Testis (tissue), 3 donors: ENCODE measurements around the gene SHROOM3. TPM values are rescaled to one million over a fixed set of nuclear protein-coding genes. Genes with fewer than 3 reads are reported as not detected.
"Not testable (repeated sequence)": the region's sequence is repeated elsewhere in the genome, so short reads cannot be mapped to it uniquely, and the experiment has no call there.

Experiments
- DNase-seq: peaks from one replicate; pipeline ENCODE4 v3.0.0-alpha.2; 2019
- H3K27ac ChIP-seq, 2 donors: fragments of 200-600 bp; sonication (generic); one replicate each; pipeline ENCODE4 v1.5.1; 2019
- H3K27me3 ChIP-seq: fragments of 200-600 bp; sonication (generic); one replicate; pipeline ENCODE4 v1.5.1; 2019
- H3K36me3 ChIP-seq: fragments of 200-600 bp; sonication (generic); one replicate; pipeline ENCODE4 v1.5.1; 2017; ENCODE audit warnings: low read depth; ENCODE audit errors: missing control alignments
- H3K4me1 ChIP-seq: fragments of 200-600 bp; sonication (generic); one replicate; pipeline ENCODE4 v1.5.1; 2019
- H3K4me3 ChIP-seq, 2 donors: fragments of 200-600 bp; sonication (generic); one replicate each; pipeline ENCODE4 v1.5.1; 2017 to 2019
- H3K9me3 ChIP-seq: fragments of 200-600 bp; sonication (generic); one replicate; pipeline ENCODE4 v1.5.1; 2017
- POLR2A ChIP-seq: fragments of 450-650 bp; IDR thresholded peaks from one replicate; pipeline ENCODE4 v1.6.1; 2017; ENCODE audit warnings: antibody characterized with exemption, mild to moderate bottlenecking, moderate library complexity
- WGBS, 2 donors: methylation state at CpG; one replicate each; pipeline ENCODE4 v1.1.5; 2018; 5-methylcytosine and 5-hydroxymethylcytosine counted together
- intact Hi-C: fragments of 100-400 bp; cut with DNase I; formaldehyde crosslinking; loops from one replicate; pipeline ENCODE4 v1.15.1; 2023; ENCODE audit warnings: low total_unique reads
- polyA plus RNA-seq: library from polyadenylated mRNA; stranded (reverse); fragments of 350-450 nt; fragmentation: Illumina TruSeq; extraction: RNeasy Lipid Tissue Mini Kit (QIAGEN cat#74804); gene quantifications from one replicate; pipeline ENCODE4 v1.2.3, GENCODE V29; 2014; ENCODE audit warnings: low read depth, low replicate concordance; ENCODE audit not compliant: insufficient read depth
- total RNA-seq, 2 donors: library from RNA; depleted of rRNA; stranded (reverse); fragments of >200 nt; gene quantifications; one replicate each; pipeline ENCODE4 v1.2.3, GENCODE V29; 2016
- TF ChIP-seq, protein P1 (sequence below), 3 experiments: fragments of 450-650 bp in 2 of 3; fragments of 200-600 bp in 1 of 3; sonication (generic) in 1 of 3; IDR thresholded peaks; one replicate each; pipeline ENCODE4 v1.5.1; 2016 to 2019; ENCODE audit warnings: antibody characterized with exemption in 3 of 3, mild to moderate bottlenecking in 2 of 3, moderate library complexity in 1 of 3

The SHROOM3 gene
- total and polyA plus RNA-seq, 3 donors from 2014 or later, result 3.9 to 7.2 (median 6.4) TPM

DNA sequence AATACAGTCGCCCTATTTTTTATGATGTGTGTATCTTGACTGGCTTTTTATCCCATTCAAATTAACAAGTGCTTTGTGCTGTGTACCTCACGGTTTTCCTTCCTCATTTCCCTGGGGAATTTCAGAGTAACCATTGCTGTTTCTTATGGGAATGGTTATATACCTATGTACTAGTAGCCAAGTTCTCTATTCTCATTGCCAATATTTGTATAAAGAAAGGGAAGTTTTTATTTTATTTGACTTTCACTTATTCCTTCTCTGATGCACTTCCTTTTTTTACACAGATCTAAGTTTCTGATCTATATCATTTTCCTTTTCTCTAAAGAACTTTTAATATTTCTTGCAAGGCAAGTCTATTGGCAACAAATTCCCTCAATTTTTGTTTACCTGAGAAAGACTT, 281.6 kb downstream of the SHROOM3 start:
- no peak for DNase-seq
- no peak overlapping the region for H3K27ac ChIP-seq
- TF ChIP-seq, protein P1, sequence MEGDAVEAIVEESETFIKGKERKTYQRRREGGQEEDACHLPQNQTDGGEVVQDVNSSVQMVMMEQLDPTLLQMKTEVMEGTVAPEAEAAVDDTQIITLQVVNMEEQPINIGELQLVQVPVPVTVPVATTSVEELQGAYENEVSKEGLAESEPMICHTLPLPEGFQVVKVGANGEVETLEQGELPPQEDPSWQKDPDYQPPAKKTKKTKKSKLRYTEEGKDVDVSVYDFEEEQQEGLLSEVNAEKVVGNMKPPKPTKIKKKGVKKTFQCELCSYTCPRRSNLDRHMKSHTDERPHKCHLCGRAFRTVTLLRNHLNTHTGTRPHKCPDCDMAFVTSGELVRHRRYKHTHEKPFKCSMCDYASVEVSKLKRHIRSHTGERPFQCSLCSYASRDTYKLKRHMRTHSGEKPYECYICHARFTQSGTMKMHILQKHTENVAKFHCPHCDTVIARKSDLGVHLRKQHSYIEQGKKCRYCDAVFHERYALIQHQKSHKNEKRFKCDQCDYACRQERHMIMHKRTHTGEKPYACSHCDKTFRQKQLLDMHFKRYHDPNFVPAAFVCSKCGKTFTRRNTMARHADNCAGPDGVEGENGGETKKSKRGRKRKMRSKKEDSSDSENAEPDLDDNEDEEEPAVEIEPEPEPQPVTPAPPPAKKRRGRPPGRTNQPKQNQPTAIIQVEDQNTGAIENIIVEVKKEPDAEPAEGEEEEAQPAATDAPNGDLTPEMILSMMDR (IDR thresholded peaks at IDR 0.05), result no peak
- TF ChIP-seq POLR2A, result no peak
- H3K4me3 ChIP-seq, result no peak overlapping the region
- H3K36me3 ChIP-seq, result no peaks in the 10 kb centered on the region
- no peaks in the 10 kb centered on the region for H3K27me3 ChIP-seq
- H3K4me1 ChIP-seq, result no peaks in the 10 kb centered on the region
- H3K9me3 ChIP-seq, result no peaks in the 10 kb centered on the region
- intact Hi-C loops, result no loop called here
- WGBS, 2 donors, result 80 to 90% methylated on average over 2 of the region's 2 CpGs

DNA sequence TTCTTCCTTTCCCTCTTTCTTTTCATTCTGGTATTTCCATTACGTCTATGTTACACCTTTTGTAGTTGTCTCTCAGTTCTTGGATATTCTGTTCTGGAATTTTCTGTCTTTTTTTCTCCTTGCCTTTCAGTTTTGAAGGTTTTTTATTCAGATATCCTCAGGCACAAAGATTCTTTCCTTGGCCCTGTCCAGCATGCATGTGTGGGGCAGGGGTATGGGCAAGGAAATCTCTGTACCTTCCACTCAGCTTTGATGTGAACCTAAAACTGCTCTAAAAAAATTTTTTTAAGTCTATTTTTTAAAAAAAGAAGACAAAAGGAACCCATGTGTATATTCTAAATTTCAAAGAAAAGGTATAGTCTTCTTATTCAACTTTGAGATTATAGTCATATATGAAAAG, 282.4 kb downstream of the SHROOM3 start:
- TF ChIP-seq POLR2A, result no peak
- TF ChIP-seq, protein P1 (IDR thresholded peaks at IDR 0.05), result no peak
- H3K27ac ChIP-seq, result no peak overlapping the region
- WGBS, 2 donors, result 97 to 100% methylated on average over 1 of the region's 1 CpG

DNA sequence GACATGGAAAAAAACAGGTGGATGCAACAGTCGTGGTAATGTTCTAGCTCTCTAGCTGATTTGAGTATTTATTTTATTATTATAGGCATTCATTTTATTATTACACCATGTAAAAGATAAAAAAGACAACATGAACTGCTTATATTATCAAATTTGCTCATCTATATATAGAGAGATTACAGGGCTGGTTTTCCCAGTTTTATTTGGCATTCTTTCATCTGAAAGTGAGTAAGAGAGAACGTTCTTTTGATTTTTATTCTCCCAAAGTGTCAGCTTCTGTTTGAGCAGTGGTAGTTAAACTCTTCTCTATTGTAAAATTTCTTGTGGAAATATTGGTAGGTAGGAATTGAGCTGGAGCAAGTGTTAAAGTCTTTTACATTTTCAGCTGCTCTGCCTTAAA, 283.0 kb downstream of the SHROOM3 start:
- H3K9me3 ChIP-seq, result no peaks in the 10 kb centered on the region
- peaks cover 2% of the 10 kb centered on the region for H3K4me1 ChIP-seq
- WGBS, 2 donors, result 86 to 88% methylated on average over 2 of the region's 2 CpGs
- intact Hi-C loops, result no loop called here
- no peaks in the 10 kb centered on the region for H3K27me3 ChIP-seq
- TF ChIP-seq, protein P1 (IDR thresholded peaks at IDR 0.05), result no peak
- TF ChIP-seq POLR2A, result no peak
- DNase-seq, result no peak
- H3K27ac ChIP-seq, result no peak overlapping the region
- H3K4me3 ChIP-seq, result no peak overlapping the region
- H3K36me3 ChIP-seq, result no peaks in the 10 kb centered on the region

More for the DNA sequence above, 282.4 kb downstream of the SHROOM3 start:
- Histone ChIP-seq H3K4me3 (no peak overlapping the region), H3K9me3 (no peaks in the 10 kb centered on the region), H3K4me1 (no peaks in the 10 kb centered on the region), H3K36me3 (no peaks in the 10 kb centered on the region), H3K27me3 (no peaks in the 10 kb centered on the region)
- intact Hi-C loops, result no loop called here
- no peak for DNase-seq

DNA sequence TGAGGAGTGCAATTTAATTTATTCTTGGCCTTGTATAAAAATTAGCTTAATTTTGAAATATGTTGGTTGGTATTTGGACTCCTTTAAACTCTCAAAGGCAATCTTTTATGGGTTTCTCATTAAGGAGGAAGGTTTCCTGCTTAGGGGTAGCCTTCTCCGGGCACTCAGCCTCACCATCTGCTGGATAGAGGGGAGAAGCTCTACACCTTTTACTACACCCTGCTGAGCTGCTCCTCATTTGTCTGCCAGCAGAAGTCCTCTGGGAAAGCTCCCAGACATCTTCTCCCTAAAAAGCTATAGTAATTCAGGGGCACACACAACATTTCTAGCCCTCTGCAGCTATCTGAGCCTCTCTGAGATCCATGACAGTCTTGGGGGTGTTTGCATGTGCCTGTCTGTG, 283.8 kb downstream of the SHROOM3 start:
- H3K4me3 ChIP-seq, result no peak overlapping the region
- no peaks in the 10 kb centered on the region for H3K27me3 ChIP-seq
- intact Hi-C loops, result no loop called here
- H3K36me3 ChIP-seq, result no peaks in the 10 kb centered on the region
- H3K27ac ChIP-seq, result no peak overlapping the region
- H3K9me3 ChIP-seq, result no peaks in the 10 kb centered on the region
- TF ChIP-seq POLR2A, result no peak
- TF ChIP-seq, protein P1 (IDR thresholded peaks at IDR 0.05), result no peak
- WGBS, 2 donors, result 75 to 93% methylated on average over 1 of the region's 1 CpG
- peaks cover 10% of the 10 kb centered on the region for H3K4me1 ChIP-seq
- no peak for DNase-seq

DNA sequence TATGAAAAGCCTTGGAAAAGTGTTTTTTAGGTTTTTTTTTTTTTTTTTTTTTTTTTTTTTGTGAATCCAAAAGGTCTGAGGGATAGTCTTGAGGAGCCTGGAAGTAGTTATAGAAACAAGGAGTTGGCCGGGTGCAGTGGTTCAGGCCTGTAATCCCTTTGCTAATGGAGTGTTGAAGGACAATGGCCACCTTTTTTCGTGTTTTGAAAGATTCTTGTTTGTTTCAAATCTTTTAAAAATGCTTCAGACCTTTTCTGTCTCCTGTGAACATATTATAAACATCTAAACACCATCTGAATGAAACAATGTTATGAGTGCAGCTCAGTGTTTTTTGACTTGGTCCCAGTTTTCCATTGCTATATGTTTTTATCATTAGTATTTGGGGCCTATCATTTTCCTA, 285.1 kb downstream of the SHROOM3 start:
- TF ChIP-seq, protein P1 (IDR thresholded peaks at IDR 0.05), result no peak
- no peak for TF ChIP-seq POLR2A
- H3K4me1 ChIP-seq, result peaks cover 10% of the 10 kb centered on the region
- H3K4me3 ChIP-seq, result no peak overlapping the region
- no peak overlapping the region for H3K27ac ChIP-seq
- H3K9me3 ChIP-seq, result no peaks in the 10 kb centered on the region
- H3K27me3 ChIP-seq, result no peaks in the 10 kb centered on the region
- no peaks in the 10 kb centered on the region for H3K36me3 ChIP-seq
- intact Hi-C loops, result no loop called here
- 85 to 90% methylated on average over 2 of the region's 2 CpGs for WGBS, 2 donors
- no peak for DNase-seq

DNA sequence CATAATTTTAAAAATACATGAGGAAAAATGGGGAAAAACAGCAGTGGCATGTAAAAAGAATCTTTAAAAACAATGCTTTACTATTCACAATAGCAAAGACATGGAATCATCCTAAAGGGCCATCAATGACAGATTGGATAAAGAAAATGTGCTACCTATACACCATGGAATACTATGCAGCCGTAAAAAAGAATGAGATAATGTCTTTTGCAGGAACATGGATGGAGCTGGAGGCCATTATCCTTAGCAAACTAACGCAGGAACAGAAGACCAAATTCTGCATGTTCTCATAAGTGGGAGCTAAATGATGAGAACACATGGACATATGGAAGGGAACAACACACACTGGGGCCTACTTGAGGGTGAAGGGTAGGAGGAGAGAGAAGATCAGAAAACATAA, 287.1 kb downstream of the SHROOM3 start:
- H3K27ac ChIP-seq, H3K4me3 ChIP-seq, H3K36me3 ChIP-seq, DNase-seq, H3K9me3 ChIP-seq, H3K27me3 ChIP-seq, intact Hi-C loops: not testable (repeated sequence)
- peaks cover 10% of the 10 kb centered on the region for H3K4me1 ChIP-seq
- 79 to 86% methylated on average over 2 of the region's 2 CpGs for WGBS, 2 donors
